Heart left ventricle (tissue), 13 donors: Measurements from ENCODE around the gene PCMT1.

ENCODE experiments used
- POLR2A ChIP-seq, 2 donors: fragments of 450-650 bp; IDR thresholded peaks; one replicate each; pipeline ENCODE4 v1.6.1; 2017; ENCODE audit warnings: antibody characterized with exemption in 2 of 2, mild to moderate bottlenecking in 2 of 2, moderate library complexity in 2 of 2
- TF ChIP-seq, protein P1 (sequence below), 12 donors: fragments of 200-600 bp; sonication (generic) in 4 of 12; IDR thresholded peaks; one replicate each; pipeline versions ENCODE4 v1.5.0 to v1.8.0; 2018 to 2022; ENCODE audit warnings: antibody characterized with exemption in 12 of 12, mild to moderate bottlenecking in 5 of 12
- donor health status: ischemic (EF 13 %, LVEDD 7.1; RV severe dilation, severe dysfunction).
- donor health status: DM: no; HTN: yes; CAD: no.
- donor health status: DM: no; HTN: no; CAD: no.
- donor health status: ischemic (EF 25% LVEDD 6.9; RV normal size, moderate dysfunction).
- donor health status: ischemic (EF 25% LVEDD 5.7; RV mildly dilated, moderate dysfunction).
- donor health status: ischemic (EF 35%, LVEDD 5.7; RV mildly dilated, moderate dysfunction).
- donor health status: nonischemic (EF 11% LVEDD 7.7; RV severe dilation, severe dysfunction).
- donor health status: DM: yes; HTN: yes; CAD: no.
- donor health status: PGD.
- donor health status: ischemic (EF 29% LVEDD 5.4; RV normal size, mild dysfunction).
- donor health status: nonischemic (EF 23%, LVEDD 6.1; RV moderate dilation, normal function).

DNA sequence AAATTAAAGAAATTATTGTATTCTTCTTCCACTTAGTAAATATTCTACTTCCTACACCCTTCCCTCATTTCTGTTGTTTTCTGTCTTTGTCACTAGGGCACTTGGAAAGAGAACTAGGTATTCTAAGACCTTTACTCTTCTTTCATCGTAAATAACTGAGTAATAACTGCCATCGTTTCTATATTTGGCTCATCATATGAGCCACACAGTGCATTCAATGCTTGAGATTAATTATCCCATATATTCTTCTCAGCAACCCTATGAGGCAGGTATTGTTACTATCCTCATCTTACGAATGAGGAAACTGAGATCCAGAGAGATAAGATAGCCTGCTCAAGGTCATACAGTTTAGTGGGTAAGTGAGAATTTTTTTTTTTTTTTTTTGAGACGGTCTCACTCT is 75.8 kb downstream of the PCMT1 start:
- TF ChIP-seq, protein P1, sequence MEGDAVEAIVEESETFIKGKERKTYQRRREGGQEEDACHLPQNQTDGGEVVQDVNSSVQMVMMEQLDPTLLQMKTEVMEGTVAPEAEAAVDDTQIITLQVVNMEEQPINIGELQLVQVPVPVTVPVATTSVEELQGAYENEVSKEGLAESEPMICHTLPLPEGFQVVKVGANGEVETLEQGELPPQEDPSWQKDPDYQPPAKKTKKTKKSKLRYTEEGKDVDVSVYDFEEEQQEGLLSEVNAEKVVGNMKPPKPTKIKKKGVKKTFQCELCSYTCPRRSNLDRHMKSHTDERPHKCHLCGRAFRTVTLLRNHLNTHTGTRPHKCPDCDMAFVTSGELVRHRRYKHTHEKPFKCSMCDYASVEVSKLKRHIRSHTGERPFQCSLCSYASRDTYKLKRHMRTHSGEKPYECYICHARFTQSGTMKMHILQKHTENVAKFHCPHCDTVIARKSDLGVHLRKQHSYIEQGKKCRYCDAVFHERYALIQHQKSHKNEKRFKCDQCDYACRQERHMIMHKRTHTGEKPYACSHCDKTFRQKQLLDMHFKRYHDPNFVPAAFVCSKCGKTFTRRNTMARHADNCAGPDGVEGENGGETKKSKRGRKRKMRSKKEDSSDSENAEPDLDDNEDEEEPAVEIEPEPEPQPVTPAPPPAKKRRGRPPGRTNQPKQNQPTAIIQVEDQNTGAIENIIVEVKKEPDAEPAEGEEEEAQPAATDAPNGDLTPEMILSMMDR (IDR thresholded peaks at IDR 0.05), result no peak
- no peak for TF ChIP-seq POLR2A (IDR thresholded peaks at IDR 0.05)
